Measurements from ENCODE around the gene ABHD12B. TPM values are rescaled to one million over a fixed set of nuclear protein-coding genes. Genes with fewer than 3 reads are reported as not detected.

ABHD12B gene
- total and polyA plus RNA-seq, 2 of the 13 experiments (the other 11 are each of a cell fraction or from before 2014, with no cell fraction given), result not detected

- TF ChIP-seq CREB1 (IDR thresholded peaks at IDR 0.05) (no peak), CREB1 (CRISPR knock-in tag; IDR thresholded peaks at IDR 0.05) (no peak), YEATS2 (CRISPR knock-in tag; IDR thresholded peaks at IDR 0.05; ENCODE audit: borderline replicate concordance) (no peak), RFX5 (IDR thresholded peaks at IDR 0.05; ENCODE audit: low read depth, low read length) (no peak), HNF4G (IDR thresholded peaks at IDR 0.05; ENCODE audit: borderline replicate concordance, low read depth, low read length) (peak; percentile 62), HNF4G (CRISPR knock-in tag; IDR thresholded peaks at IDR 0.05; ENCODE audit: borderline replicate concordance, low read depth) (no peak), SALL2 (CRISPR knock-in tag; IDR thresholded peaks at IDR 0.05) (no peak), RARG (CRISPR knock-in tag; IDR thresholded peaks at IDR 0.05; ENCODE audit: low read depth) (no peak), SRF (IDR thresholded peaks at IDR 0.05; ENCODE audit: low read depth, low read length) (no peak), HNRNPL (IDR thresholded peaks at IDR 0.05; ENCODE audit: low read depth, low read length) (no peak), REPIN1 (CRISPR knock-in tag; IDR thresholded peaks at IDR 0.05; ENCODE audit: borderline replicate concordance, low read depth) (peak; percentile 33; the same call in 1 of the 2 replicates), MIER2 (CRISPR knock-in tag; IDR thresholded peaks at IDR 0.05) (no peak), CC2D1A (CRISPR knock-in tag; IDR thresholded peaks at IDR 0.05) (no peak), NFIC (IDR thresholded peaks at IDR 0.05; ENCODE audit: low read length) (peak; percentile 47; the same call in 1 of the 2 replicates), HOMEZ (CRISPR knock-in tag; IDR thresholded peaks at IDR 0.05; ENCODE audit: low read depth) (no peak), PRDM10 (CRISPR knock-in tag; IDR thresholded peaks at IDR 0.05; ENCODE audit: low read depth) (no peak), ZSCAN12 (CRISPR knock-in tag; IDR thresholded peaks at IDR 0.05) (no peak)
- TF ChIP-seq, protein P1, sequence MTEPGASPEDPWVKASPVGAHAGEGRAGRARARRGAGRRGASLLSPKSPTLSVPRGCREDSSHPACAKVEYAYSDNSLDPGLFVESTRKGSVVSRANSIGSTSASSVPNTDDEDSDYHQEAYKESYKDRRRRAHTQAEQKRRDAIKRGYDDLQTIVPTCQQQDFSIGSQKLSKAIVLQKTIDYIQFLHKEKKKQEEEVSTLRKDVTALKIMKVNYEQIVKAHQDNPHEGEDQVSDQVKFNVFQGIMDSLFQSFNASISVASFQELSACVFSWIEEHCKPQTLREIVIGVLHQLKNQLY (CRISPR knock-in tag; IDR thresholded peaks at IDR 0.05), result peak; percentile 84
- TF ChIP-seq, protein P2, sequence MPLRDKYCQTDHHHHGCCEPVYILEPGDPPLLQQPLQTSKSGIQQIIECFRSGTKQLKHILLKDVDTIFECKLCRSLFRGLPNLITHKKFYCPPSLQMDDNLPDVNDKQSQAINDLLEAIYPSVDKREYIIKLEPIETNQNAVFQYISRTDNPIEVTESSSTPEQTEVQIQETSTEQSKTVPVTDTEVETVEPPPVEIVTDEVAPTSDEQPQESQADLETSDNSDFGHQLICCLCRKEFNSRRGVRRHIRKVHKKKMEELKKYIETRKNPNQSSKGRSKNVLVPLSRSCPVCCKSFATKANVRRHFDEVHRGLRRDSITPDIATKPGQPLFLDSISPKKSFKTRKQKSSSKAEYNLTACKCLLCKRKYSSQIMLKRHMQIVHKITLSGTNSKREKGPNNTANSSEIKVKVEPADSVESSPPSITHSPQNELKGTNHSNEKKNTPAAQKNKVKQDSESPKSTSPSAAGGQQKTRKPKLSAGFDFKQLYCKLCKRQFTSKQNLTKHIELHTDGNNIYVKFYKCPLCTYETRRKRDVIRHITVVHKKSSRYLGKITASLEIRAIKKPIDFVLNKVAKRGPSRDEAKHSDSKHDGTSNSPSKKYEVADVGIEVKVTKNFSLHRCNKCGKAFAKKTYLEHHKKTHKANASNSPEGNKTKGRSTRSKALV (CRISPR knock-in tag; IDR thresholded peaks at IDR 0.05), result no peak
- TF ChIP-seq, protein P3, sequence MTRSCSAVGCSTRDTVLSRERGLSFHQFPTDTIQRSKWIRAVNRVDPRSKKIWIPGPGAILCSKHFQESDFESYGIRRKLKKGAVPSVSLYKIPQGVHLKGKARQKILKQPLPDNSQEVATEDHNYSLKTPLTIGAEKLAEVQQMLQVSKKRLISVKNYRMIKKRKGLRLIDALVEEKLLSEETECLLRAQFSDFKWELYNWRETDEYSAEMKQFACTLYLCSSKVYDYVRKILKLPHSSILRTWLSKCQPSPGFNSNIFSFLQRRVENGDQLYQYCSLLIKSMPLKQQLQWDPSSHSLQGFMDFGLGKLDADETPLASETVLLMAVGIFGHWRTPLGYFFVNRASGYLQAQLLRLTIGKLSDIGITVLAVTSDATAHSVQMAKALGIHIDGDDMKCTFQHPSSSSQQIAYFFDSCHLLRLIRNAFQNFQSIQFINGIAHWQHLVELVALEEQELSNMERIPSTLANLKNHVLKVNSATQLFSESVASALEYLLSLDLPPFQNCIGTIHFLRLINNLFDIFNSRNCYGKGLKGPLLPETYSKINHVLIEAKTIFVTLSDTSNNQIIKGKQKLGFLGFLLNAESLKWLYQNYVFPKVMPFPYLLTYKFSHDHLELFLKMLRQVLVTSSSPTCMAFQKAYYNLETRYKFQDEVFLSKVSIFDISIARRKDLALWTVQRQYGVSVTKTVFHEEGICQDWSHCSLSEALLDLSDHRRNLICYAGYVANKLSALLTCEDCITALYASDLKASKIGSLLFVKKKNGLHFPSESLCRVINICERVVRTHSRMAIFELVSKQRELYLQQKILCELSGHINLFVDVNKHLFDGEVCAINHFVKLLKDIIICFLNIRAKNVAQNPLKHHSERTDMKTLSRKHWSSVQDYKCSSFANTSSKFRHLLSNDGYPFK (CRISPR knock-in tag; IDR thresholded peaks at IDR 0.05; ENCODE audit: borderline replicate concordance), result no peak
Measured at GRCh38 chr14:50834802-50835276, 37.0 kb upstream of the ABHD12B start (continued).
